GM12892 (cell line): ENCODE data around the gene RPL5.

Experiments
- POLR2A ChIP-seq: IDR thresholded peaks from 2 replicates; pipeline ENCODE4 v1.6.1; 2011; ENCODE audit warnings: low read depth, low read length, control low read depth
- POLR2AphosphoS5 ChIP-seq: IDR thresholded peaks from 2 replicates; pipeline ENCODE4 v1.6.1; 2011; ENCODE audit warnings: low read depth, low read length, control low read depth

DNA sequence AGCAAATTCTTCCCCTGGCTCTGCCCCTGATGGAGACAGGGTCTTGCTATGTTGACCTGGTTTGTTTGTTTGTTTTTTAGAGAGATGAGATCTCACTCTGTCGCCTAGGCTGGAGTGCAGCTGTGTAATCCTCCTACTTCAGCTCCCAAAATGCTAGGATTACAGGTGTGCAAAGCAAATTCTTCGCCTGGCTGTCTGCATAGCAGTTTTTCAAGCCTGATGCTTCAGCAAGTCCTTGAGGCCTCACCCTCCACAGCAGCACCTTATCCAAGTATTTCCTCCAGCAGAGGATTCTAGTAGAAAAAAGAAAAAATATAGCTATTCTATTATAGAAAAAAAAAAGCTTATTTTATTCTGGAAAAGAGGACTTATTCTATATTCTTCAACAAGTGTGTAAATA, 15.1 kb upstream of the RPL5 start:
- TF ChIP-seq POLR2A (no peak), POLR2AphosphoS5 (no peak)
